Endothelial cell of umbilical vein (primary cell): ENCODE results near the gene TLR1. TPM values are rescaled to one million over a fixed set of nuclear protein-coding genes. Genes with fewer than 3 reads are reported as not detected.
"Not testable (repeated sequence)": the region's sequence is repeated elsewhere in the genome, so short reads cannot be mapped to it uniquely, and the experiment has no call there.

Experiments
- BruUV-seq: library from RNA; stranded (reverse); fragments of 400-500 nt; replicated peaks from 2 replicates; lab custom pipeline; 2021; lab: Mats Ljungman, UMichigan
- CTCF ChIA-PET: fragments of 300-600, 350-600 bp; sonication (Branson Sonifier 250); formaldehyde crosslinking; loops from one replicate; lab custom pipeline; 2021; ENCODE audit warnings: antibody characterized with exemption, inconsistent platforms; lab: Charles Lee
- POLR2A ChIA-PET: fragments of 300-600, 350-600 bp; sonication (Branson Sonifier 250); formaldehyde crosslinking; loops from one replicate; lab custom pipeline; 2021; ENCODE audit warnings: antibody characterized with exemption, inconsistent platforms; lab: Charles Lee
- DNase-seq: peaks from one replicate; pipeline ENCODE4 v3.0.0-alpha.2; 2011; ENCODE audit warnings: low read depth, low spot score
- FAIRE-seq: peaks from 2 replicates; lab custom pipeline; 2011; peaks lifted over from hg19 to GRCh38; lab: Jason Lieb, UNC
- H2AFZ ChIP-seq: 2 replicates; pipeline ENCODE4 v1.6.0; 2012; ENCODE audit warnings: low read depth, low read length, control low read depth, inconsistent platforms
- H3K27ac ChIP-seq: 2 replicates; pipeline ENCODE4 v1.5.1; 2011; ENCODE audit warnings: low read depth, mild to moderate bottlenecking, control low read depth, low read length, moderate library complexity; ENCODE audit not compliant: insufficient read depth
- H3K27me3 ChIP-seq, 2 experiments: 2 replicates each; pipeline versions ENCODE4 v1.6.0 to v1.6.1; 2011; ENCODE audit warnings: low read length in 2 of 2, mixed read lengths in 1 of 2; ENCODE audit not compliant: control insufficient read depth in 2 of 2, insufficient read depth in 2 of 2
- H3K36me3 ChIP-seq, 2 experiments: 2 replicates in 1 of 2; 3 replicates in 1 of 2; pipeline ENCODE4 v1.5.1; 2011; ENCODE audit warnings: low read length in 2 of 2, mild to moderate bottlenecking in 1 of 2, moderate library complexity in 1 of 2; ENCODE audit not compliant: control insufficient read depth in 2 of 2, insufficient read depth in 2 of 2; ENCODE audit errors: extremely low read depth in 1 of 2
- H3K4me1 ChIP-seq: 3 replicates; pipeline ENCODE4 v1.5.1; 2011; ENCODE audit warnings: mild to moderate bottlenecking, low read length; ENCODE audit not compliant: control insufficient read depth, insufficient read depth; ENCODE audit errors: extremely low read depth
- H3K4me2 ChIP-seq: 2 replicates; pipeline ENCODE4 v1.6.1; 2011; ENCODE audit warnings: low read length, control low read depth, mixed read lengths; ENCODE audit not compliant: insufficient read depth
- H3K4me3 ChIP-seq, 3 experiments: fragments of 200-600 bp in 1 of 3; sonication (generic), shearing (Covaris generic) in 1 of 3; replicated peaks in 1 of 3; 2 replicates each; pipeline ENCODE4 v1.5.1; 2011 to 2016; ENCODE audit warnings: control low read depth in 3 of 3, low read length in 3 of 3, mild to moderate bottlenecking in 2 of 3, inconsistent platforms in 1 of 3, low read depth in 1 of 3, moderate library complexity in 1 of 3; ENCODE audit not compliant: insufficient read depth in 1 of 3
- H3K79me2 ChIP-seq: 2 replicates; pipeline ENCODE4 v1.6.0; 2012; ENCODE audit warnings: low read length, inconsistent platforms; ENCODE audit not compliant: control insufficient read depth, insufficient read depth
- H3K9ac ChIP-seq: replicated peaks from 2 replicates; pipeline ENCODE3; 2011; ENCODE audit warnings: low read length, control low read depth; ENCODE audit not compliant: insufficient read depth; ENCODE audit errors: extremely low read depth
- H3K9me1 ChIP-seq: replicated peaks from 3 replicates; pipeline ENCODE4 v1.6.0; 2011; ENCODE audit warnings: mild to moderate bottlenecking, low read length; ENCODE audit not compliant: control insufficient read depth, insufficient read depth; ENCODE audit errors: extremely low read depth
- H3K9me3 ChIP-seq: replicated peaks from 2 replicates; pipeline ENCODE4 v1.5.1; 2012; ENCODE audit warnings: low read length, inconsistent platforms; ENCODE audit not compliant: control insufficient read depth, insufficient read depth
- H4K20me1 ChIP-seq: replicated peaks from 2 replicates; pipeline ENCODE3; 2011; ENCODE audit warnings: mild to moderate bottlenecking, low read length; ENCODE audit not compliant: control insufficient read depth, insufficient read depth; ENCODE audit errors: extremely low read depth
- CTCF ChIP-seq, 2 donors: IDR thresholded peaks; 1 replicate in 1 of 2; 2 replicates in 1 of 2; pipeline ENCODE4 v1.5.1; 2011; ENCODE audit warnings: low read length in 2 of 2, mild to moderate bottlenecking in 2 of 2, moderate library complexity in 2 of 2, control low read depth in 1 of 2, inconsistent platforms in 1 of 2, low read depth in 1 of 2; ENCODE audit not compliant: insufficient read depth in 1 of 2; ENCODE audit errors: extremely low read depth in 1 of 2
- EZH2 ChIP-seq: IDR thresholded peaks from 2 replicates; pipeline ENCODE4 v1.6.1; 2012; ENCODE audit warnings: borderline replicate concordance, low read depth, mild to moderate bottlenecking, moderate library complexity, low read length, inconsistent platforms; ENCODE audit not compliant: severe bottlenecking
- FOS ChIP-seq: IDR thresholded peaks from 2 replicates; pipeline ENCODE4 v1.6.1; 2011; ENCODE audit warnings: mild to moderate bottlenecking, low read length, moderate library complexity, borderline replicate concordance; ENCODE audit not compliant: insufficient read depth
- GATA2 ChIP-seq: IDR thresholded peaks from 2 replicates; pipeline ENCODE4 v1.7.0; 2011; ENCODE audit warnings: low read depth, mild to moderate bottlenecking, moderate library complexity, mixed read lengths, low read length; ENCODE audit not compliant: insufficient read length, insufficient read depth
- JUN ChIP-seq: IDR thresholded peaks from 2 replicates; pipeline ENCODE4 v1.6.1; 2011; ENCODE audit warnings: borderline replicate concordance, low read depth; ENCODE audit not compliant: insufficient read length, insufficient read depth
- MAX ChIP-seq: IDR thresholded peaks from 2 replicates; pipeline ENCODE4 v1.6.1; 2011; ENCODE audit not compliant: insufficient read depth, insufficient read length
- MYC ChIP-seq: IDR thresholded peaks from one replicate; pipeline ENCODE4 v1.6.1; 2011; ENCODE audit warnings: mild to moderate bottlenecking, low read depth, low read length
- POLR2A ChIP-seq: IDR thresholded peaks from 2 replicates; pipeline ENCODE4 v1.6.1; 2012; ENCODE audit warnings: low read depth, mild to moderate bottlenecking, control low read depth, low read length
- POLR2AphosphoS5 ChIP-seq: IDR thresholded peaks from 2 replicates; pipeline ENCODE4 v1.6.1; 2012; ENCODE audit warnings: low read depth, mild to moderate bottlenecking, control low read depth, low read length, moderate library complexity; ENCODE audit not compliant: insufficient read depth
- dilution Hi-C: fragments of 300-500 bp; cut with MboI; formaldehyde crosslinking; loops from one replicate; pipeline ENCODE4 v1.15.0; 2019; ENCODE audit warnings: low sequenced_read_pairs; ENCODE audit not compliant: extremely low pct_ligation_motif_present
- intact Hi-C: fragments of 100-400 bp; cut with micrococcal nuclease; formaldehyde crosslinking; loops from one replicate; pipeline ENCODE4 v1.10.0; 2022
- polyA plus RNA-seq, 4 experiments: library from polyadenylated mRNA; depleted of rRNA in 3 of 4; stranded (reverse) in 3 of 4; unstranded in 1 of 4; fragments of >200 nt; gene quantifications; 2 replicates each; pipeline versions ENCODE4 v1.2.1 to v1.2.3, GENCODE V29; 2011 to 2012; ENCODE audit warnings: missing spikeins in 1 of 4
- total RNA-seq: library from RNA; stranded (reverse); gene quantifications from 2 replicates; pipeline ENCODE4 v1.2.3, GENCODE V29; 2021

TLR1 gene
- total and polyA plus RNA-seq, 2 donors (not counting 3 experiments of a cell fraction or from before 2014, with no cell fraction given): 0.81 to 2.7 TPM

GRCh38 chr4:38779790-38780189 lies 24.8 kb downstream of the TLR1 start:
- H3K79me2 ChIP-seq: no peaks in the 10 kb centered on the region
- CTCF ChIA-PET: interaction anchor here (1.1 to 4.1 kb wide), 2 partner anchors 9 to 24 kb away, joined by 4 to 56 read pairs; no protein-coding TSS in a partner anchor
- no peak overlapping the region for H2AFZ ChIP-seq
- POLR2A ChIA-PET: no interaction called here
- TF ChIP-seq MAX: no peak
- TF ChIP-seq GATA2: no peak
- no peak for TF ChIP-seq POLR2A
- no peak for TF ChIP-seq FOS
- TF ChIP-seq JUN: no peak
- no peak for TF ChIP-seq MYC
- no peak for TF ChIP-seq CTCF (IDR thresholded peaks at IDR 0.05; ENCODE audit: extremely low read depth in 1 of 2, insufficient read depth in 1 of 2, low read depth in 1 of 2, low read length in 2 of 2)
- TF ChIP-seq EZH2: no peak
- TF ChIP-seq POLR2AphosphoS5: no peak
- H3K27ac ChIP-seq: no peak overlapping the region
- H4K20me1 ChIP-seq: no peaks in the 10 kb centered on the region
- H3K9me1 ChIP-seq: no peaks in the 10 kb centered on the region
- BruUV-seq: no TSS peak
- FAIRE-seq (no peak), DNase-seq (no peak)
- dilution Hi-C loops: no loop called here
- H3K4me1 ChIP-seq: no peaks in the 10 kb centered on the region
- no peak overlapping the region for H3K9ac ChIP-seq
- H3K27me3 ChIP-seq: peaks cover 5 to 7% of the 10 kb centered on the region in 2 experiments
- H3K36me3 ChIP-seq: no peaks in the 10 kb centered on the region
- H3K4me2 ChIP-seq: no peak overlapping the region
- H3K9me3 ChIP-seq: no peaks in the 10 kb centered on the region
- H3K4me3 ChIP-seq: no peak overlapping the region
- intact Hi-C loops: no loop called here

GRCh38 chr4:38777925-38778324 lies 26.7 kb downstream of the TLR1 start:
- H3K27me3 ChIP-seq: peaks cover 9 to 12% of the 10 kb centered on the region in 2 experiments
- H3K36me3 ChIP-seq, H3K9me1 ChIP-seq, H3K4me1 ChIP-seq, H2AFZ ChIP-seq, BruUV-seq, H3K4me2 ChIP-seq, DNase-seq, H4K20me1 ChIP-seq, H3K9ac ChIP-seq, H3K4me3 ChIP-seq, FAIRE-seq, POLR2A ChIA-PET, H3K9me3 ChIP-seq, H3K79me2 ChIP-seq, H3K27ac ChIP-seq, CTCF ChIA-PET, dilution Hi-C loops, intact Hi-C loops: not testable (repeated sequence)
